Myocyte (in vitro differentiated cells): Measurements from ENCODE around the gene TICAM1. TPM values are rescaled to one million over a fixed set of nuclear protein-coding genes. Genes with fewer than 3 reads are reported as not detected.
A peak's percentile ranks its signal among the peaks of the same experiment; 100 is the strongest.

Source experiments
- DNase-seq: peaks from one replicate; pipeline ENCODE4 v3.0.0-alpha.2; 2012; ENCODE audit warnings: low read depth
- microRNA-seq: library from miRNA; unstranded; fragments of <30 nt; microRNA quantifications from one replicate; pipeline ENCODE4, GENCODE V29; 2016
- total RNA-seq: library from RNA; depleted of rRNA; stranded (reverse); fragments of >200 nt; gene quantifications from 2 replicates; pipeline ENCODE4 v1.2.3, GENCODE V29; 2014

Gene TICAM1
- total RNA-seq, 1 donor from 2014 or later: 4.4 TPM

GRCh38 chr19:4773047-4773640 is 58.4 kb downstream of the TICAM1 start:
- no peak for DNase-seq

DNA sequence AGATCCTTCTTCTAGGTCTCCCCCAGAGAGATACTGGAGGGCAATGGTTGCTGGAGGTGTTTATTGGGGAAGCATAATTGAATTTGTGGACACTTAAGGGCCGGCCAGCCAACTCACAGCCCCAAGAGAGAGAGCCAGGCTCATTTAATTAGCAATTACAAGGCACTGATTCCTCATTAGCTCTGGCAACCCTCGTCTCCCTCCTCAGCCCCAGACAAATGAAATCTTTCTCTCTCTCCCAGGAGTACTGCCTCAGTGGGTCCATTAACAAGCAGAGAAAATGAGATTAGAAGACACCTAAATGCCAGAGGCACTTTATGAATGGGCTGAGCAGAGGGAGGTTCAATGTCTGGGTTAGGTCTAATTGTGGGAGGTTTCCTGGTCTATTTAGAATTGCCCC is 58.9 kb downstream of the TICAM1 start:
- no peak for DNase-seq

DNA sequence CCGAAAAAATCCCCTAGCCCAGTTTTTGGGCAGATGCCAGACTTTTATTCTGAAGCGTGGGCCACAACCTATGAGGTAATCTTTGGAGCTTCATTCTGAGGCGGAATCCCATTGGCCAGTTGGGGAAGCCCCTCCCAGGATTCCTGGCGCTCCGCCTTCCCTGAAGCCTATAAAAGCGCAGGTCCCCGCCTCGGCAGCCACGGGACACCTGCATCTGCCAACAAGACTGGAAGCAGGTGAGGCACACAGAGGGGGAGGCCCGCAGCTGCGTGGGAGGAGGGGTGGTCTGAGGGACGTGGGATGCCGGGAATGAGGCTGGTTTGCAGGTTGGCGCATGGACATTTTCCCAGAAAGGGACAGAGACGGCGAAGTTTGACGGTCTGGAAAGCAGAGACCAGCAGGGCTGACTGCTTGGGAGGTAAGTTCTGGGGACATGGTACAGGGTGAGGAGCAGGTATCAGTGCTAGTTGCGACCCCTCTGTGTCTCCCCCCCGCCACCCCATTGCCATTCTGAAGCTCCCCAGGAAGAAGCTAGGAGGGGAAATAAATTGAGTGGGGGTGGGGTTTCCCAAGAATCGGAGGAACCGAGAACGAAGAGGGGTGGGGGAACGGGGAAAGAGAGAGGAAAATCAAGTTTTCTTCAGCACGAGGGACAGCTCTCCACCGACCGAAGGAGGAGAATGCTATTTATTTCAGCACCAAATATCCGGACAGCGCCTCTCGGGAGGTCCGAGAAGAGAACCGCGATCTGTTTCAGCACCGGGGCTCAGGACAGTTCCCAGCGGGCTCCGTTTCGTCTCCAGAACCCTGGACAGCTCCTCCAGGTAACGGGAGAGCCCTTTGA is 62.4 kb downstream of the TICAM1 start:
- DNase-seq: peak; percentile 89

Small RNA genes within 50 kb of the gene (microRNA-seq; reads per million reads assigned to microRNA genes)
- not detected for gene MIR7-3

Other genes starting within 250 kb of the TICAM1 start
- gene TNFAIP8L1, start 192.2 kb downstream of the TICAM1 start, total RNA-seq: 3.7 and 7.5 TPM in 2 replicates
- gene MYDGF, start 161.4 kb downstream of the TICAM1 start, total RNA-seq: 64.6 and 65.2 TPM in 2 replicates
- 44.7 and 49.4 TPM in 2 replicates for gene DPP9, start 107.9 kb downstream of the TICAM1 start, total RNA-seq
- 42.1 and 46.4 TPM in 2 replicates for gene FEM1A, start 40.0 kb downstream of the TICAM1 start, total RNA-seq
- gene PLIN3, start 36.0 kb upstream of the TICAM1 start, total RNA-seq: 439 and 463 TPM in 2 replicates
- gene ARRDC5, start 71.2 kb upstream of the TICAM1 start, total RNA-seq: 0.16 TPM in 1 of 2 replicates, not detected in the other
- 23.3 and 33.5 TPM in 2 replicates for gene UHRF1, start 77.8 kb upstream of the TICAM1 start, total RNA-seq
- 25.8 and 41.9 TPM in 2 replicates for gene KDM4B, start 137.4 kb upstream of the TICAM1 start, total RNA-seq